Naive thymus-derived CD4-positive, alpha-beta T cell (primary cell): Measurements from ENCODE around the gene ACD. TPM values are rescaled to one million over a fixed set of nuclear protein-coding genes. Genes with fewer than 3 reads are reported as not detected.
A peak's percentile ranks its signal among the peaks of the same experiment; 100 is the strongest.

Experiments used
- ATAC-seq: fragments of 150-1000 bp; cut with Tn5 transposase; 2 replicates; pipeline ENCODE4 v1.10.0; 2021; ENCODE audit warnings: mild to moderate bottlenecking, moderate library complexity
- CTCF ChIA-PET: fragments of 350-600 bp; sonication (Branson Sonifier 250); formaldehyde crosslinking; loops from one replicate; lab custom pipeline; 2021; ENCODE audit warnings: antibody characterized with exemption; lab: Charles Lee
- POLR2A ChIA-PET: fragments of 350-600 bp; sonication (Branson Sonifier 250); formaldehyde crosslinking; loops from one replicate; lab custom pipeline; 2021; ENCODE audit warnings: antibody characterized with exemption, inconsistent platforms; lab: Charles Lee
- DNase-seq, 9 donors: peaks; one replicate each; pipeline versions ENCODE4 v3.0.0 to v3.0.0-alpha.2; 2020 to 2022; ENCODE audit warnings: mixed read lengths in 1 of 9
- H3K27ac ChIP-seq: one replicate; pipeline ENCODE4 v1.7.0; 2013; ENCODE audit warnings: mild to moderate bottlenecking, low read depth, low read length, moderate library complexity
- H3K27me3 ChIP-seq, 2 donors: one replicate each; pipeline ENCODE4 v1.7.0; 2013; ENCODE audit warnings: low read length in 2 of 2, mild to moderate bottlenecking in 2 of 2, moderate library complexity in 2 of 2; ENCODE audit not compliant: control insufficient read depth in 2 of 2, insufficient read depth in 2 of 2
- H3K36me3 ChIP-seq, 3 experiments: 1 replicate in 2 of 3; 2 replicates in 1 of 3; pipeline ENCODE4 v1.7.0; 2013; ENCODE audit warnings: low read length in 3 of 3, mild to moderate bottlenecking in 3 of 3, moderate library complexity in 1 of 3; ENCODE audit not compliant: insufficient read depth in 3 of 3, control insufficient read depth in 2 of 3
- H3K4me1 ChIP-seq, 2 donors: one replicate each; pipeline ENCODE4 v1.7.0; 2013; ENCODE audit warnings: low read length in 2 of 2, mild to moderate bottlenecking in 2 of 2, moderate library complexity in 1 of 2; ENCODE audit not compliant: control insufficient read depth in 2 of 2, insufficient read depth in 2 of 2
- H3K4me3 ChIP-seq: 2 replicates; pipeline ENCODE4 v1.7.0; 2013; ENCODE audit warnings: mild to moderate bottlenecking, low read length
- H3K9me3 ChIP-seq, 3 experiments: 1 replicate in 2 of 3; 2 replicates in 1 of 3; pipeline ENCODE4 v1.7.0; 2013; ENCODE audit warnings: low read length in 3 of 3; ENCODE audit not compliant: control insufficient read depth in 2 of 3
- H3K27ac Mint-ChIP-seq, 9 donors: one replicate each; pipeline ENCODE4 v1.8.0; 2020 to 2022; ENCODE audit warnings: mixed read lengths in 9 of 9, mild to moderate bottlenecking in 8 of 9, moderate library complexity in 5 of 9, inconsistent platforms in 2 of 9
- H3K27me3 Mint-ChIP-seq, 5 donors: one replicate each; pipeline ENCODE4 v1.8.0; 2021 to 2022; ENCODE audit warnings: mixed read lengths in 5 of 5, mild to moderate bottlenecking in 1 of 5
- H3K36me3 Mint-ChIP-seq, 5 donors: one replicate each; pipeline ENCODE4 v1.8.0; 2020 to 2022; ENCODE audit warnings: mixed read lengths in 5 of 5, mild to moderate bottlenecking in 3 of 5, inconsistent platforms in 1 of 5
- H3K4me1 Mint-ChIP-seq, 7 donors: one replicate each; pipeline ENCODE4 v1.8.0; 2020 to 2022; ENCODE audit warnings: mixed read lengths in 7 of 7, mild to moderate bottlenecking in 3 of 7, inconsistent platforms in 1 of 7
- H3K4me3 Mint-ChIP-seq, 10 donors: one replicate each; pipeline ENCODE4 v1.8.0; 2020 to 2022; ENCODE audit warnings: mild to moderate bottlenecking in 10 of 10, mixed read lengths in 10 of 10, moderate library complexity in 6 of 10, inconsistent platforms in 2 of 10
- H3K9me3 Mint-ChIP-seq, 11 donors: one replicate each; pipeline ENCODE4 v1.8.0; 2020 to 2022; ENCODE audit warnings: mixed read lengths in 11 of 11, mild to moderate bottlenecking in 4 of 11, inconsistent platforms in 1 of 11, moderate library complexity in 1 of 11
- intact Hi-C, 2 donors: fragments of 100-400 bp; cut with micrococcal nuclease; formaldehyde crosslinking; loops; one replicate each; pipeline ENCODE4 v1.15.1; 2023
- polyA plus RNA-seq, 2 donors: library from polyadenylated mRNA; unstranded; fragments of 300-500 nt; fragmentation: Illumina TruSeq; gene quantifications; one replicate each; pipeline ENCODE4 v1.2.3, GENCODE V29; 2021
- total RNA-seq, 6 experiments: library from RNA in 5 of 6; stranded (reverse) in 5 of 6; gene quantifications; 1 replicate in 5 of 6; 2 replicates in 1 of 6; pipeline ENCODE4 v1.2.3 and lab custom pipeline; 2021 to 2026

ACD gene
- 10 to 100 TPM; 29.3 to 44.1 (median 34.4) TPM for total RNA-seq
- polyA plus RNA-seq, result 10 to 100 TPM; 25.4 to 33.2 TPM
- total RNA-seq (lab: John Stamatoyannopoulos, UW), result 42.3 reads per million, percentile 67 among the genes with 10 or more reads in this experiment

DNA sequence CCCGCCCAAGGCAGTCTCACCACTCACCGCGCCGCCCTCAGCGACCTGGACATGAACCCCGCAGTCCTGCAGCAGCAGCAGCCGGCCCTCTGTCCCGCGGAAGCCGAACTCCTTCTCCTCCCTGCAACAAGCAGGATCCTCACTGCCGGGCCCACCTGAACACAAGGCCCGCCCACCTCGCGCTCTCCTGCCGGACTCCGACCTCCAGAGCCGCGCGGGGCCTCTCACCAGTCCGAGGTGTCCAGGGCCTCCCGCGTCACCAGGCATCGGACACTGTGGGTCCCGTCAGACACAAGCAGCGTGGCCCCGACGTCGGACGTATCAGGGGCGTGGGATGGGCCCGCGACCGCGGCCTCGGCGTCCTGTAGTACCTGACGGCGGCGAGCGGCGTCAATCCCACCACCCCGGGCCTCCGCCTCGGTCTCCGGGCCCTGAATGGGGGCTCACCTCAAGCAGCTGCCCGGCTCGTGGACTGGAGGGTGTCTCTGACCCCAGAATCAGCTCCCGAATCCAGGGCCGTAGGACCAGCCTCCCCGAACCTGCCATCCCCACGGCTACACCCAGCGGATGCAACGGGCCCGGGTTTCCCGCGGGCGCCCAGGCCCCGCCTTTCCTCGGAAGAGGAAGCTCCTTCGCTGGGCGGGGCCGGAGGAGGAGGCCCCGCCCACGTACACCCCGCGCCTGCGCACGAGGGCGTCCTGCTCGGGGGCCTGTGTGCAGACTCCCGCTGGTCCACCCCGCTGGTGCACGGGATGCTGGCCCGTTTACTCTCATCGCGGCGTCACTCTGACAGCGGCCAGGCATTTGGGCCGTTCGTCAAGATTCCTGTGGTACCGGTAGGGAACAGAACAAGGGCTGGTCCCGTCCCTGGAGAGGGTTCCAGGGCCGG lies at the start of gene ACD:
ACD (minus strand) TSS at position 586 of the 889 bp plus-strand sequence; CDS start at position 546, 40 bp downstream.
- peak; percentile 86 for ATAC-seq
- H3K27me3 Mint-ChIP-seq, result no peaks in the 10 kb centered on the region
- no peaks in the 10 kb centered on the region for H3K9me3 ChIP-seq
- intact Hi-C loops, result loop anchor here (1.0 to 10.0 kb wide), 20 partner anchors 8 to 575 kb away; partner anchors contain the start of genes ATP6V0D1 (in 2 of the 2), CARMIL2 (in 2 of the 2), CTCF (in 2 of the 2) and PSKH1 (in 2 of the 2)
- no peaks in the 10 kb centered on the region for H3K27me3 ChIP-seq
- peak within 1 kb of the TSS; percentile 90 to 97 (median 94) for H3K4me3 Mint-ChIP-seq
- H3K36me3 ChIP-seq, result peaks cover 0 to 43% (median 0%) of the 10 kb centered on the region in 3 experiments
- H3K27ac ChIP-seq, result peak within 1 kb of the TSS; percentile 97
- ChIA-PET CTCF (interaction anchor here (0.5 to 3.1 kb wide), 11 partner anchors 8 to 167 kb away, joined by 3 to 19 read pairs (median 6); partner anchors contain the start of genes CARMIL2 and CTCF), POLR2A (interaction anchor here (0.6 to 6.6 kb wide), 19 partner anchors 8 to 187 kb away, joined by 3 to 84 read pairs (median 5); partner anchors contain the start of genes ATP6V0D1, CARMIL2, CTCF and GFOD2)
- peak; percentile 87 to 99 (median 94) for DNase-seq
- H3K9me3 Mint-ChIP-seq, result peaks cover 0 to 3% (median 0%) of the 10 kb centered on the region in 11 donors
- H3K4me3 ChIP-seq, result peak within 1 kb of the TSS; percentile 99
- peaks cover 17 to 37% (median 20%) of the 10 kb centered on the region in 7 donors for H3K4me1 Mint-ChIP-seq
- H3K27ac Mint-ChIP-seq, result peak within 1 kb of the TSS; percentile 84 to 98 (median 97)
- H3K4me1 ChIP-seq, result peaks cover 11 to 17% of the 10 kb centered on the region in 2 donors
- H3K36me3 Mint-ChIP-seq, result peaks cover 0 to 7% (median 6%) of the 10 kb centered on the region in 5 donors

DNA sequence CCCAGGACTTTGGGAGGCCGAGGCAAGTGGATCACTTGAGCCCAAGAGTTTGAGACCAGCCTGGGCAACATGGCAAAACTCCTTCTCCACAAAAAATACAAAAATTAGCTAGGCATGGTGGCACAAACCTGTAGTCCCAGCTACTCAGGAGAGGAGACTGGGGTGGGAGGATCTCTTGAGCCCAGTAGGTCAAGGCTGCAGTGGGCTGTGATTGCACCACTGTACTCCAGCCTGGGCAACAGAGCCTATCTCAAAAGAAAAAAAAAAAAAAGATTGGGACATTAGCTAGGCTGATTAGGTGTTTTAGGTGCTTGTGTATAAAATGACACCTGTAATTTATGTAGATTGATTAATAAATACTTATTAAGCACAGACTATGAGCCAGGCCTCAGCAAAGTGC lies 49.0 kb upstream of the ACD start:
- ChIA-PET POLR2A (interaction anchor here (0.6 kb wide), 1 partner anchor 394 kb away, joined by 3 read pairs; no protein-coding TSS in a partner anchor), CTCF (interaction anchor here (0.6 kb wide), 1 partner anchor 172 kb away, joined by 3 read pairs; no protein-coding TSS in a partner anchor)
- no peaks in the 10 kb centered on the region for H3K9me3 Mint-ChIP-seq
- Histone ChIP-seq H3K9me3 (no peaks in the 10 kb centered on the region), H3K27ac (no peak overlapping the region), H3K4me1 (peaks cover 1 to 4% of the 10 kb centered on the region in 2 donors), H3K36me3 (no peaks in the 10 kb centered on the region), H3K27me3 (no peaks in the 10 kb centered on the region), H3K4me3 (no peak overlapping the region)
- ATAC-seq (no peak), DNase-seq (no peak)
- intact Hi-C loops, result no loop called here
- H3K4me3 Mint-ChIP-seq, result no peak overlapping the region
- H3K27me3 Mint-ChIP-seq, result no peaks in the 10 kb centered on the region
- H3K4me1 Mint-ChIP-seq, result peaks cover 12 to 40% (median 21%) of the 10 kb centered on the region in 7 donors
- peak overlapping the region in 1 of 9 donors; percentile 25 for H3K27ac Mint-ChIP-seq
- H3K36me3 Mint-ChIP-seq, result peaks cover 0 to 11% (median 0%) of the 10 kb centered on the region in 5 donors

DNA sequence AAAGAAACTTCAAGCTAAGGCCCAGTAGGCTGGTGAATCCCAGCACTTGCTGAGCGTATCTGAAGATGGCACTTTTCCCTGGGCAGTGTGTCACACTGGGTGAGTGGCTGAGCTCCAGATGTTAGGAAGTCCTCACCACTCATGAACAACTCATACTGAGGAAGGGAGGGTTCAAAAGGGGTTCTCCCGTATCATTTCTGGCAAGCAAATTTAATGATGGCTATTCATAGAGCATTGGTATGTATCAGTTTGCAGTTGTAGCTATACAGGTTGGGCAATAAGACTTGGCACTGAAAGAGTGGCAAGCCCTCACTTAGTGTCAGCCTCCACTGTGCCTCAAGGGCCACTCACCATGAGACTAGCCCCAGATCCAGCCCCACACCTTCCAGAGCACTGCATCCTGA lies 48.3 kb upstream of the ACD start:
- no peak overlapping the region for H3K27ac ChIP-seq
- H3K9me3 ChIP-seq, result no peaks in the 10 kb centered on the region
- peaks cover 0 to 11% (median 0%) of the 10 kb centered on the region in 5 donors for H3K36me3 Mint-ChIP-seq
- ATAC-seq, result no peak
- H3K27me3 Mint-ChIP-seq, result no peaks in the 10 kb centered on the region
- H3K27me3 ChIP-seq, result no peaks in the 10 kb centered on the region
- intact Hi-C loops, result no loop called here
- no peak overlapping the region for H3K4me3 Mint-ChIP-seq
- H3K36me3 ChIP-seq, result no peaks in the 10 kb centered on the region
- peaks cover 13 to 41% (median 27%) of the 10 kb centered on the region in 7 donors for H3K4me1 Mint-ChIP-seq
- peak overlapping the region in 2 of 9 donors; percentile 25 to 39 for H3K27ac Mint-ChIP-seq
- POLR2A ChIA-PET, result no interaction called here
- no peak overlapping the region for H3K4me3 ChIP-seq
- no peaks in the 10 kb centered on the region for H3K9me3 Mint-ChIP-seq
- H3K4me1 ChIP-seq, result peaks cover 8 to 11% of the 10 kb centered on the region in 2 donors
- DNase-seq, result no peak
- CTCF ChIA-PET, result no interaction called here

DNA sequence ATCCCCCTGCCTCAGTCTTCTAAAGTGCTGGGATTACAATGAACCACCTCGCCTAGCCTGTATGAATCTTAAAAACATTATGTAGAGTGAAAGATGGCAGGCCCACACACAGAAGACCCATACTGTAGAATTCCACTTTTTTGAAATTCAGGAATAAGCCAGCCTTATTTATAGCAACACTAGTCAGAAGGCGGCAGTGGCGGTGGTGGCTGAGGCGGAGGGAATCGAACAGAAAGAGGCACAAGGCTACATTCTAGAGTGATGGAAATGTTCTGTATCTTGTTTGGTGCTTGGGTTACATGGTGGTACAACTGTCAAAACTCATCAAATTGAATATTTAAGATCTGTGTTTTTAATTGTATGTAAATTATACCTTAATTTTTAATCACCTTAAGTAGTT lies 47.7 kb upstream of the ACD start:
- CTCF ChIA-PET, result no interaction called here

DNA sequence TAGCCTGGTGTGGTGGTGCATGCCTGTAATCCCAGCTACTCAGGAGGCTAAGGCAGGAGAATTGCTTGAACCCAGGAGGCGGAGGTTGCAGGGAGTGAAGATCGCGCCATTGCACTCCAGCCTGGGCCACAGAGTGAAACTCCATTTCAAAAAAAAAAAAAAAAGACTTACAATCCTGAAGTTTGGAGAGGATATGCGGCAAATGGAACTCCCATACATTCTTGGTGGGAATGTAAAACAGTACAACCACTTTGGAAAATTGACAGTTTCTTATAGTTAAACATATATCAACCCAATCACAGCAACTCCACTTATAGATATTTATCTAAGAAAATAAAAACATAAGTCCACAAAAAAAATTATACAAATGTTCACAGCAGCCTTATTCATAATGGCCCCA lies 47.1 kb upstream of the ACD start:
- Histone ChIP-seq H3K27me3 (no peaks in the 10 kb centered on the region), H3K9me3 (no peaks in the 10 kb centered on the region), H3K4me3 (no peak overlapping the region), H3K27ac (no peak overlapping the region), H3K4me1 (peaks cover 14 to 16% of the 10 kb centered on the region in 2 donors), H3K36me3 (no peaks in the 10 kb centered on the region)
- ATAC-seq, result no peak
- CTCF ChIA-PET, result no interaction called here
- no peak for DNase-seq
- no peaks in the 10 kb centered on the region for H3K27me3 Mint-ChIP-seq
- intact Hi-C loops, result no loop called here
- H3K9me3 Mint-ChIP-seq, result no peaks in the 10 kb centered on the region
- H3K4me3 Mint-ChIP-seq, result no peak overlapping the region
- H3K36me3 Mint-ChIP-seq, result peaks cover 0 to 11% (median 0%) of the 10 kb centered on the region in 5 donors
- peaks cover 19 to 45% (median 35%) of the 10 kb centered on the region in 7 donors for H3K4me1 Mint-ChIP-seq
- POLR2A ChIA-PET, result no interaction called here
- no peak overlapping the region for H3K27ac Mint-ChIP-seq

More for the DNA sequence above, 47.7 kb upstream of the ACD start:
- Mint-ChIP-seq H3K27me3 (no peaks in the 10 kb centered on the region), H3K9me3 (no peaks in the 10 kb centered on the region), H3K4me1 (peaks cover 18 to 45% (median 33%) of the 10 kb centered on the region in 7 donors), H3K4me3 (no peak overlapping the region), H3K27ac (no peak overlapping the region), H3K36me3 (peaks cover 0 to 11% (median 0%) of the 10 kb centered on the region in 5 donors)
- H3K4me1 ChIP-seq, result peaks cover 14 to 15% of the 10 kb centered on the region in 2 donors
- DNase-seq (no peak), ATAC-seq (no peak)
- intact Hi-C loops, result no loop called here
- H3K4me3 ChIP-seq, result no peak overlapping the region
- H3K9me3 ChIP-seq, result no peaks in the 10 kb centered on the region
- no peaks in the 10 kb centered on the region for H3K27me3 ChIP-seq
- no peak overlapping the region for H3K27ac ChIP-seq
- POLR2A ChIA-PET, result no interaction called here
- H3K36me3 ChIP-seq, result no peaks in the 10 kb centered on the region

DNA sequence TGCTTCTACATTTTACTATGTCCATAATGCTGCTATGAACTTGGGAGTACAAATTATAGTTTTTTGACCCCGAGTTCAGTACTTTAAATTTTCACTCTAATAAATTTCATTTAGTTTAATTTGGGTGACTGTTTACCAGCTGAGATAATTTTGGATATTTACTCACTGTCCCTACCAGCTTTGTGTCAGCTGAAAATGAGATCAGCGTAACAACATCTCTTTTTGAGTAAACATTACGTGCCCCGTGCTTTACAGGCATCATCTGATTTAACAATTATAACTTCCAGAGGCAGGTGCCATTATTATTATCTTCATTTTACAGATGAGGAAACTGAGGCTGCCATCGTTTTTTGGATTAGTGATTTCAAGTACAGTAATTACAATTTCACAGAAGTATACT lies 44.0 kb upstream of the ACD start:
- DNase-seq, result no peak
- ATAC-seq, result no peak
- peak overlapping the region; percentile 12 to 89 (median 79) for H3K27ac Mint-ChIP-seq
- CTCF ChIA-PET, result no interaction called here
- no peaks in the 10 kb centered on the region for H3K9me3 ChIP-seq
- no peak overlapping the region for H3K4me3 ChIP-seq
- H3K27me3 ChIP-seq, result no peaks in the 10 kb centered on the region
- H3K36me3 Mint-ChIP-seq, result peaks cover 0 to 4% (median 0%) of the 10 kb centered on the region in 5 donors
- peaks cover 15 to 34% (median 22%) of the 10 kb centered on the region in 7 donors for H3K4me1 Mint-ChIP-seq
- peaks cover 14 to 16% of the 10 kb centered on the region in 2 donors for H3K4me1 ChIP-seq
- H3K36me3 ChIP-seq, result no peaks in the 10 kb centered on the region
- peak overlapping the region in 6 of 10 donors; percentile 8 to 61 (median 36) for H3K4me3 Mint-ChIP-seq
- H3K27ac ChIP-seq, result no peak overlapping the region
- H3K9me3 Mint-ChIP-seq, result no peaks in the 10 kb centered on the region
- intact Hi-C loops, result no loop called here
- POLR2A ChIA-PET, result interaction anchor here (0.5 to 0.8 kb wide), 3 partner anchors 15 to 1558 kb away, joined by 3 to 4 read pairs (median 3); partner anchors contain the start of gene GFOD2
- no peaks in the 10 kb centered on the region for H3K27me3 Mint-ChIP-seq
